Endothelial cell of umbilical vein (primary cell): ENCODE measurements around the gene HYPK. TPM values are rescaled to one million over a fixed set of nuclear protein-coding genes. Genes with fewer than 3 reads are reported as not detected.

Experiments
- BruUV-seq: library from RNA; stranded (reverse); fragments of 400-500 nt; replicated peaks from 2 replicates; lab custom pipeline; 2021; lab: Mats Ljungman, UMichigan
- CTCF ChIA-PET: fragments of 300-600, 350-600 bp; sonication (Branson Sonifier 250); formaldehyde crosslinking; loops from one replicate; lab custom pipeline; 2021; ENCODE audit warnings: antibody characterized with exemption, inconsistent platforms; lab: Charles Lee
- POLR2A ChIA-PET: fragments of 300-600, 350-600 bp; sonication (Branson Sonifier 250); formaldehyde crosslinking; loops from one replicate; lab custom pipeline; 2021; ENCODE audit warnings: antibody characterized with exemption, inconsistent platforms; lab: Charles Lee
- DNase-seq: peaks from one replicate; pipeline ENCODE4 v3.0.0-alpha.2; 2011; ENCODE audit warnings: low read depth, low spot score
- FAIRE-seq: peaks from 2 replicates; lab custom pipeline; 2011; peaks lifted over from hg19 to GRCh38; lab: Jason Lieb, UNC
- H2AFZ ChIP-seq: 2 replicates; pipeline ENCODE4 v1.6.0; 2012; ENCODE audit warnings: low read depth, low read length, control low read depth, inconsistent platforms
- H3K27ac ChIP-seq: 2 replicates; pipeline ENCODE4 v1.5.1; 2011; ENCODE audit warnings: low read depth, mild to moderate bottlenecking, control low read depth, low read length, moderate library complexity; ENCODE audit not compliant: insufficient read depth
- H3K27me3 ChIP-seq, 2 experiments: 2 replicates each; pipeline versions ENCODE4 v1.6.0 to v1.6.1; 2011; ENCODE audit warnings: low read length in 2 of 2, mixed read lengths in 1 of 2; ENCODE audit not compliant: control insufficient read depth in 2 of 2, insufficient read depth in 2 of 2
- H3K36me3 ChIP-seq, 2 experiments: 2 replicates in 1 of 2; 3 replicates in 1 of 2; pipeline ENCODE4 v1.5.1; 2011; ENCODE audit warnings: low read length in 2 of 2, mild to moderate bottlenecking in 1 of 2, moderate library complexity in 1 of 2; ENCODE audit not compliant: control insufficient read depth in 2 of 2, insufficient read depth in 2 of 2; ENCODE audit errors: extremely low read depth in 1 of 2
- H3K4me1 ChIP-seq: 3 replicates; pipeline ENCODE4 v1.5.1; 2011; ENCODE audit warnings: mild to moderate bottlenecking, low read length; ENCODE audit not compliant: control insufficient read depth, insufficient read depth; ENCODE audit errors: extremely low read depth
- H3K4me2 ChIP-seq: 2 replicates; pipeline ENCODE4 v1.6.1; 2011; ENCODE audit warnings: low read length, control low read depth, mixed read lengths; ENCODE audit not compliant: insufficient read depth
- H3K4me3 ChIP-seq, 3 experiments: fragments of 200-600 bp in 1 of 3; sonication (generic), shearing (Covaris generic) in 1 of 3; replicated peaks in 1 of 3; 2 replicates each; pipeline ENCODE4 v1.5.1; 2011 to 2016; ENCODE audit warnings: control low read depth in 3 of 3, low read length in 3 of 3, mild to moderate bottlenecking in 2 of 3, inconsistent platforms in 1 of 3, low read depth in 1 of 3, moderate library complexity in 1 of 3; ENCODE audit not compliant: insufficient read depth in 1 of 3
- H3K79me2 ChIP-seq: 2 replicates; pipeline ENCODE4 v1.6.0; 2012; ENCODE audit warnings: low read length, inconsistent platforms; ENCODE audit not compliant: control insufficient read depth, insufficient read depth
- H3K9ac ChIP-seq: replicated peaks from 2 replicates; pipeline ENCODE3; 2011; ENCODE audit warnings: low read length, control low read depth; ENCODE audit not compliant: insufficient read depth; ENCODE audit errors: extremely low read depth
- H3K9me1 ChIP-seq: replicated peaks from 3 replicates; pipeline ENCODE4 v1.6.0; 2011; ENCODE audit warnings: mild to moderate bottlenecking, low read length; ENCODE audit not compliant: control insufficient read depth, insufficient read depth; ENCODE audit errors: extremely low read depth
- H3K9me3 ChIP-seq: replicated peaks from 2 replicates; pipeline ENCODE4 v1.5.1; 2012; ENCODE audit warnings: low read length, inconsistent platforms; ENCODE audit not compliant: control insufficient read depth, insufficient read depth
- H4K20me1 ChIP-seq: replicated peaks from 2 replicates; pipeline ENCODE3; 2011; ENCODE audit warnings: mild to moderate bottlenecking, low read length; ENCODE audit not compliant: control insufficient read depth, insufficient read depth; ENCODE audit errors: extremely low read depth
- EZH2 ChIP-seq: IDR thresholded peaks from 2 replicates; pipeline ENCODE4 v1.6.1; 2012; ENCODE audit warnings: borderline replicate concordance, low read depth, mild to moderate bottlenecking, moderate library complexity, low read length, inconsistent platforms; ENCODE audit not compliant: severe bottlenecking
- FOS ChIP-seq: IDR thresholded peaks from 2 replicates; pipeline ENCODE4 v1.6.1; 2011; ENCODE audit warnings: mild to moderate bottlenecking, low read length, moderate library complexity, borderline replicate concordance; ENCODE audit not compliant: insufficient read depth
- GATA2 ChIP-seq: IDR thresholded peaks from 2 replicates; pipeline ENCODE4 v1.7.0; 2011; ENCODE audit warnings: low read depth, mild to moderate bottlenecking, moderate library complexity, mixed read lengths, low read length; ENCODE audit not compliant: insufficient read length, insufficient read depth
- JUN ChIP-seq: IDR thresholded peaks from 2 replicates; pipeline ENCODE4 v1.6.1; 2011; ENCODE audit warnings: borderline replicate concordance, low read depth; ENCODE audit not compliant: insufficient read length, insufficient read depth
- MYC ChIP-seq: IDR thresholded peaks from one replicate; pipeline ENCODE4 v1.6.1; 2011; ENCODE audit warnings: mild to moderate bottlenecking, low read depth, low read length
- POLR2A ChIP-seq: IDR thresholded peaks from 2 replicates; pipeline ENCODE4 v1.6.1; 2012; ENCODE audit warnings: low read depth, mild to moderate bottlenecking, control low read depth, low read length
- POLR2AphosphoS5 ChIP-seq: IDR thresholded peaks from 2 replicates; pipeline ENCODE4 v1.6.1; 2012; ENCODE audit warnings: low read depth, mild to moderate bottlenecking, control low read depth, low read length, moderate library complexity; ENCODE audit not compliant: insufficient read depth
- dilution Hi-C: fragments of 300-500 bp; cut with MboI; formaldehyde crosslinking; loops from one replicate; pipeline ENCODE4 v1.15.0; 2019; ENCODE audit warnings: low sequenced_read_pairs; ENCODE audit not compliant: extremely low pct_ligation_motif_present
- intact Hi-C: fragments of 100-400 bp; cut with micrococcal nuclease; formaldehyde crosslinking; loops from one replicate; pipeline ENCODE4 v1.10.0; 2022
- microRNA counts: library from miRNA; unstranded; fragments of <30 nt; microRNA quantifications from one replicate; lab custom pipeline; 2016
- microRNA-seq: library from miRNA; unstranded; fragments of <30 nt; microRNA quantifications from one replicate; pipeline ENCODE4 v1.2.0, GENCODE V29; 2021; ENCODE audit warnings: borderline number of aligned reads, borderline replicate concordance
- polyA plus RNA-seq, 4 experiments: library from polyadenylated mRNA; depleted of rRNA in 3 of 4; stranded (reverse) in 3 of 4; unstranded in 1 of 4; fragments of >200 nt; gene quantifications; 2 replicates each; pipeline versions ENCODE4 v1.2.1 to v1.2.3, GENCODE V29; 2011 to 2012; ENCODE audit warnings: missing spikeins in 1 of 4
- small RNA-seq: library from RNA; depleted of rRNA; stranded (forward); fragments of <200 nt; gene quantifications from one replicate; pipeline ENCODE3, GENCODE V24; 2012; ENCODE audit warnings: low replicate concordance, low read depth; ENCODE audit not compliant: insufficient read depth, insufficient read length
- total RNA-seq: library from RNA; stranded (reverse); gene quantifications from 2 replicates; pipeline ENCODE4 v1.2.3, GENCODE V29; 2021
- TF ChIP-seq, protein P1 (sequence below), 2 donors: IDR thresholded peaks; 1 replicate in 1 of 2; 2 replicates in 1 of 2; pipeline ENCODE4 v1.5.1; 2011; ENCODE audit warnings: low read length in 2 of 2, mild to moderate bottlenecking in 2 of 2, moderate library complexity in 2 of 2, control low read depth in 1 of 2, inconsistent platforms in 1 of 2, low read depth in 1 of 2; ENCODE audit not compliant: insufficient read depth in 1 of 2; ENCODE audit errors: extremely low read depth in 1 of 2
- TF ChIP-seq, protein P2 (sequence below): IDR thresholded peaks from 2 replicates; pipeline ENCODE4 v1.6.1; 2011; ENCODE audit not compliant: insufficient read depth, insufficient read length

Gene HYPK
- total and polyA plus RNA-seq, 2 donors (not counting 3 experiments of a cell fraction or from before 2014, with no cell fraction given), result 5.2 to 17.8 TPM

DNA sequence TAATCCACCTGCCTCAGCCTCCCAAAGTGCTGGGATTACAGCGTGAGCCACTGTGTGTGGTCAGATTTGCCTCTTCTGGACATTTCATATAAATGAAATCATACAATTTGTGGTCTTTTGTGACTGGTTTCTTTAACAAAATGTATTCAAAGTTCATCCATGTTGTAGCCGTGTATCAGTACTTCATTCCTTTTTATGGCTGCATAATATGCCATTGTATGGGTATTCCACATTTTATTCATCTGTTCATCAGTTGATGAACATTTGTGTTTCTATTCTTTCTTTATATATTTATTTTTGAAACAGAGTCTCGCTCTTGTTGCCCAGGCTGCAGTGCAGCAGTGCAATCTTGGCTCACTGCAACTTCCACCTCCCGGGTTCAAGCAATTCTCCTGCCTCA lies 52.2 kb downstream of the HYPK start:
- Histone ChIP-seq H3K4me3 (no peak overlapping the region), H3K9ac (no peak overlapping the region), H2AFZ (no peak overlapping the region), H3K4me2 (no peak overlapping the region), H3K79me2 (no peaks in the 10 kb centered on the region), H3K9me3 (no peaks in the 10 kb centered on the region), H3K27me3 (no peaks in the 10 kb centered on the region), H3K4me1 (no peaks in the 10 kb centered on the region), H4K20me1 (no peaks in the 10 kb centered on the region), H3K27ac (no peak overlapping the region), H3K9me1 (no peaks in the 10 kb centered on the region), H3K36me3 (peaks cover 0 to 7% of the 10 kb centered on the region in 2 experiments)
- ChIA-PET POLR2A (no interaction called here), CTCF (interaction anchor here (0.6 kb wide), 1 partner anchor 345 kb away, joined by 3 read pairs; no protein-coding TSS in a partner anchor)
- no TSS peak for BruUV-seq
- intact Hi-C loops, result no loop called here
- DNase-seq (no peak), FAIRE-seq (no peak)
- dilution Hi-C loops, result no loop called here
- TF ChIP-seq, protein P1, sequence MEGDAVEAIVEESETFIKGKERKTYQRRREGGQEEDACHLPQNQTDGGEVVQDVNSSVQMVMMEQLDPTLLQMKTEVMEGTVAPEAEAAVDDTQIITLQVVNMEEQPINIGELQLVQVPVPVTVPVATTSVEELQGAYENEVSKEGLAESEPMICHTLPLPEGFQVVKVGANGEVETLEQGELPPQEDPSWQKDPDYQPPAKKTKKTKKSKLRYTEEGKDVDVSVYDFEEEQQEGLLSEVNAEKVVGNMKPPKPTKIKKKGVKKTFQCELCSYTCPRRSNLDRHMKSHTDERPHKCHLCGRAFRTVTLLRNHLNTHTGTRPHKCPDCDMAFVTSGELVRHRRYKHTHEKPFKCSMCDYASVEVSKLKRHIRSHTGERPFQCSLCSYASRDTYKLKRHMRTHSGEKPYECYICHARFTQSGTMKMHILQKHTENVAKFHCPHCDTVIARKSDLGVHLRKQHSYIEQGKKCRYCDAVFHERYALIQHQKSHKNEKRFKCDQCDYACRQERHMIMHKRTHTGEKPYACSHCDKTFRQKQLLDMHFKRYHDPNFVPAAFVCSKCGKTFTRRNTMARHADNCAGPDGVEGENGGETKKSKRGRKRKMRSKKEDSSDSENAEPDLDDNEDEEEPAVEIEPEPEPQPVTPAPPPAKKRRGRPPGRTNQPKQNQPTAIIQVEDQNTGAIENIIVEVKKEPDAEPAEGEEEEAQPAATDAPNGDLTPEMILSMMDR (IDR thresholded peaks at IDR 0.05; ENCODE audit: extremely low read depth in 1 of 2, insufficient read depth in 1 of 2, low read depth in 1 of 2, low read length in 2 of 2), result no peak
- TF ChIP-seq, protein P2, sequence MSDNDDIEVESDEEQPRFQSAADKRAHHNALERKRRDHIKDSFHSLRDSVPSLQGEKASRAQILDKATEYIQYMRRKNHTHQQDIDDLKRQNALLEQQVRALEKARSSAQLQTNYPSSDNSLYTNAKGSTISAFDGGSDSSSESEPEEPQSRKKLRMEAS, result no peak
- TF ChIP-seq GATA2, result no peak
- no peak for TF ChIP-seq EZH2
- no peak for TF ChIP-seq POLR2AphosphoS5
- no peak for TF ChIP-seq MYC
- TF ChIP-seq POLR2A, result no peak
- TF ChIP-seq JUN, result no peak
- no peak for TF ChIP-seq FOS

MicroRNAs encoded within 50 kb of the gene (microRNA counts, 767-probe panel; counts per million panel counts)
- microRNA hsa-miR-1282 (lab: Ali Mortazavi, UCI), result 723 counts per million, percentile 96 among the panel's probes with 10 or more counts

Small RNA genes within 50 kb of the gene (microRNA-seq; reads per million reads assigned to microRNA genes)
- gene MIR1282, result not detected

Small RNA genes within 50 kb of the gene (small RNA-seq; reads per million reads assigned to genes)
- gene MIR1282, result not detected

Other genes with a start within 250 kb of the HYPK start
- 35.3 and 43.4 TPM in 2 replicates for gene PPIP5K1, start 210.4 kb upstream of the HYPK start, total RNA-seq
- 22.2 and 28.7 TPM in 2 replicates for gene PPIP5K1, start 210.4 kb upstream of the HYPK start, polyA plus RNA-seq
- not detected in 2 replicates for gene CKMT1B, start 206.6 kb upstream of the HYPK start, total RNA-seq
- not detected in 2 replicates for gene CKMT1B, start 206.6 kb upstream of the HYPK start, polyA plus RNA-seq
- 0.14 TPM in 1 of 2 replicates, not detected in the other for gene STRC, start 181.8 kb upstream of the HYPK start, total RNA-seq
- 0.10 and 0.25 TPM in 2 replicates for gene STRC, start 181.8 kb upstream of the HYPK start, polyA plus RNA-seq
- gene CATSPER2, start 151.8 kb upstream of the HYPK start, total RNA-seq, result 3.8 and 6.1 TPM in 2 replicates
- 1.4 and 1.9 TPM in 2 replicates for gene CATSPER2, start 151.8 kb upstream of the HYPK start, polyA plus RNA-seq
- not detected in 2 replicates for gene CKMT1A, start 106.7 kb upstream of the HYPK start, total RNA-seq
- gene CKMT1A, start 106.7 kb upstream of the HYPK start, polyA plus RNA-seq, result not detected in 2 replicates
- 757 and 857 TPM in 2 replicates for gene PDIA3, start 54.2 kb upstream of the HYPK start, total RNA-seq
- gene PDIA3, start 54.2 kb upstream of the HYPK start, polyA plus RNA-seq, result 115 and 140 TPM in 2 replicates
- 2.4 and 3.6 TPM in 2 replicates for gene ELL3, start 23.6 kb upstream of the HYPK start, total RNA-seq
- gene ELL3, start 23.6 kb upstream of the HYPK start, polyA plus RNA-seq, result 2.9 and 3.1 TPM in 2 replicates
- 897 and 970 TPM in 2 replicates for gene SERF2, start 8.3 kb upstream of the HYPK start, total RNA-seq
- 1,481 and 1,573 TPM in 2 replicates for gene SERF2, start 8.3 kb upstream of the HYPK start, polyA plus RNA-seq
- gene SERINC4, start 379 bp upstream of the HYPK start, total RNA-seq, result 0.12 TPM in 1 of 2 replicates, not detected in the other
- gene SERINC4, start 379 bp upstream of the HYPK start, polyA plus RNA-seq, result 0.05 TPM in 1 of 2 replicates, not detected in the other
- gene MFAP1, start 24.1 kb downstream of the HYPK start, total RNA-seq, result 29.3 and 30.5 TPM in 2 replicates
- gene MFAP1, start 24.1 kb downstream of the HYPK start, polyA plus RNA-seq, result 11.5 and 12.9 TPM in 2 replicates
- gene WDR76, start 26.4 kb downstream of the HYPK start, total RNA-seq, result 22.1 and 25.2 TPM in 2 replicates
- gene WDR76, start 26.4 kb downstream of the HYPK start, polyA plus RNA-seq, result 3.1 and 3.3 TPM in 2 replicates